Panc1 (cell line): Measurements from ENCODE around the gene KLF6. TPM values are rescaled to one million over a fixed set of nuclear protein-coding genes. Genes with fewer than 3 reads are reported as not detected.

ENCODE experiments used
- ATAC-seq: fragments of 200-7000 bp; cut with Tn5 transposase; 2 replicates; pipeline ENCODE4 v1.9.1; 2020; ENCODE audit warnings: mild to moderate bottlenecking, moderate library complexity
- BruUV-seq: library from RNA; stranded (reverse); fragments of 400-500 nt; replicated peaks from 2 replicates; lab custom pipeline; 2021; lab: Mats Ljungman, UMichigan
- CTCF ChIA-PET: fragments of 300-600 bp; sonication (Branson Sonifier 250); formaldehyde crosslinking; loops from one replicate; lab custom pipeline; 2022; ENCODE audit warnings: antibody characterized with exemption; lab: Charles Lee
- POLR2A ChIA-PET: fragments of 300-600 bp; sonication (Branson Sonifier 250); formaldehyde crosslinking; loops from one replicate; lab custom pipeline; 2022; ENCODE audit warnings: antibody characterized with exemption; lab: Charles Lee
- DNase-seq: peaks from one replicate; pipeline ENCODE4 v3.0.0-alpha.2; 2010; ENCODE audit warnings: low read depth, low spot score
- H3K27ac ChIP-seq: 2 replicates; pipeline ENCODE4 v1.5.1; 2011; ENCODE audit warnings: mild to moderate bottlenecking, low read length, inconsistent platforms
- H3K27me3 ChIP-seq: fragments of 200-500 bp; sonication (Bioruptor generic); 2 replicates; pipeline ENCODE4 v1.6.0; 2014; ENCODE audit warnings: low read length, inconsistent platforms; ENCODE audit not compliant: control insufficient read depth, insufficient read depth
- H3K36me3 ChIP-seq: fragments of 200-500 bp; sonication (Bioruptor generic); 2 replicates; pipeline ENCODE4 v1.5.1; 2014; ENCODE audit warnings: inconsistent platforms, mild to moderate bottlenecking, low read length, moderate library complexity; ENCODE audit not compliant: control insufficient read depth, insufficient read depth
- H3K4me1 ChIP-seq: 2 replicates; pipeline ENCODE4 v1.5.1; 2011; ENCODE audit warnings: inconsistent platforms, mild to moderate bottlenecking, low read length, moderate library complexity; ENCODE audit not compliant: control insufficient read depth, insufficient read depth
- H3K4me3 ChIP-seq, 2 experiments: 2 replicates each; pipeline ENCODE4 v1.5.1; 2011 to 2012; ENCODE audit warnings: low read depth in 2 of 2, low read length in 2 of 2, mild to moderate bottlenecking in 2 of 2, inconsistent platforms in 1 of 2, moderate library complexity in 1 of 2
- H3K9me3 ChIP-seq: fragments of 200-500 bp; sonication (Bioruptor generic); 2 replicates; pipeline ENCODE4 v1.5.1; 2014; ENCODE audit warnings: low read depth, mild to moderate bottlenecking, inconsistent platforms, low read length, moderate library complexity; ENCODE audit not compliant: control insufficient read depth, insufficient read depth
- CTCF ChIP-seq: fragments of 450-650 bp; IDR thresholded peaks from 2 replicates; pipeline ENCODE4 v1.5.1; 2017; ENCODE audit warnings: mild to moderate bottlenecking
- POLR2AphosphoS5 ChIP-seq: IDR thresholded peaks from 2 replicates; pipeline ENCODE4 v1.6.1; 2012; ENCODE audit warnings: mild to moderate bottlenecking, low read depth, low read length, moderate library complexity
- REST ChIP-seq, 2 experiments: IDR thresholded peaks; 2 replicates each; pipeline ENCODE4 v1.6.1; 2011 to 2012; ENCODE audit warnings: low read depth in 2 of 2, control low read depth in 1 of 2, low read length in 1 of 2, mild to moderate bottlenecking in 1 of 2, moderate library complexity in 1 of 2; ENCODE audit not compliant: insufficient read depth in 1 of 2
- SIN3A ChIP-seq: IDR thresholded peaks from 2 replicates; pipeline ENCODE4 v1.6.1; 2012; ENCODE audit warnings: low read depth, mild to moderate bottlenecking, low read length, moderate library complexity, borderline replicate concordance; ENCODE audit not compliant: insufficient read depth
- TCF7L2 ChIP-seq: IDR thresholded peaks from 2 replicates; pipeline ENCODE4 v1.6.1; 2011; ENCODE audit warnings: mild to moderate bottlenecking, low read depth, low read length, inconsistent platforms
- in situ Hi-C: cut with HindIII; loops from 2 replicates; pipeline ENCODE4 v1.10.0; 2016; ENCODE audit warnings: low sequenced_read_pairs, low pct_unique_long_range_greater_than_20kb
- intact Hi-C: fragments of 100-400 bp; cut with micrococcal nuclease; formaldehyde crosslinking; loops from one replicate; pipeline ENCODE4 v1.10.0; 2022; ENCODE audit not compliant: unreplicated experiment
- total RNA-seq: library from RNA; stranded (reverse); gene quantifications from one replicate; pipeline ENCODE4 v1.2.1, GENCODE V29; 2021; ENCODE audit not compliant: unreplicated experiment

The KLF6 gene
- total RNA-seq, 1 experiment from 2014 or later: 177 TPM

- no TSS peak for BruUV-seq
- peak; percentile 17 for ATAC-seq
- H3K4me1 ChIP-seq: peaks cover 54% of the 10 kb centered on the region
Observed at GRCh38 chr10:3825862-3826351, 40.9 kb upstream of the KLF6 start.

GRCh38 chr10:3825244-3825643 lies 40.2 kb upstream of the KLF6 start:
- Histone ChIP-seq H3K27ac (peak overlapping the region; percentile 99), H3K27me3 (no peaks in the 10 kb centered on the region), H3K9me3 (no peaks in the 10 kb centered on the region), H3K36me3 (no peaks in the 10 kb centered on the region), H3K4me1 (peaks cover 48% of the 10 kb centered on the region), H3K4me3 (no peak overlapping the region)
- BruUV-seq: no TSS peak
- TF ChIP-seq CTCF (no peak), TCF7L2 (peak; percentile 42; the same call in 1 of the 2 replicates), POLR2AphosphoS5 (0 out of 2 replicates have a peak, but pooled peaks have one; percentile 29), SIN3A (no peak), REST (IDR thresholded peaks at IDR 0.05; ENCODE audit: insufficient read depth in 1 of 2, low read depth in 2 of 2, low read length in 1 of 2) (no peak)
- in situ Hi-C loops: no loop called here
- POLR2A ChIA-PET: no interaction called here
- intact Hi-C loops: no loop called here
- ATAC-seq (peak; percentile 81), DNase-seq (no peak)
- CTCF ChIA-PET: no interaction called here

More at GRCh38 chr10:3825862-3826351, 40.9 kb upstream of the KLF6 start:
- Histone ChIP-seq H3K9me3 (no peaks in the 10 kb centered on the region), H3K27me3 (no peaks in the 10 kb centered on the region), H3K36me3 (no peaks in the 10 kb centered on the region), H3K4me3 (no peak overlapping the region), H3K27ac (peak overlapping the region; percentile 99)
- intact Hi-C loops (no loop called here), in situ Hi-C loops (no loop called here)
- POLR2A ChIA-PET: no interaction called here
- no peak for TF ChIP-seq POLR2AphosphoS5
- TF ChIP-seq REST (IDR thresholded peaks at IDR 0.05; ENCODE audit: insufficient read depth in 1 of 2, low read depth in 2 of 2, low read length in 1 of 2): no peak
- no peak for TF ChIP-seq CTCF
- no peak for DNase-seq
- CTCF ChIA-PET: no interaction called here
